GM15510 (cell line): ENCODE results near the gene TCAF2.
"Not testable (repeated sequence)": the region's sequence is repeated elsewhere in the genome, so short reads cannot be mapped to it uniquely, and the experiment has no call there.

Experiments used
- POLR2A ChIP-seq: IDR thresholded peaks from 3 replicates; pipeline ENCODE4 v1.6.1; 2011; ENCODE audit warnings: borderline replicate concordance; ENCODE audit not compliant: insufficient read length; ENCODE audit errors: extremely low read depth

The TCAF2 gene

DNA sequence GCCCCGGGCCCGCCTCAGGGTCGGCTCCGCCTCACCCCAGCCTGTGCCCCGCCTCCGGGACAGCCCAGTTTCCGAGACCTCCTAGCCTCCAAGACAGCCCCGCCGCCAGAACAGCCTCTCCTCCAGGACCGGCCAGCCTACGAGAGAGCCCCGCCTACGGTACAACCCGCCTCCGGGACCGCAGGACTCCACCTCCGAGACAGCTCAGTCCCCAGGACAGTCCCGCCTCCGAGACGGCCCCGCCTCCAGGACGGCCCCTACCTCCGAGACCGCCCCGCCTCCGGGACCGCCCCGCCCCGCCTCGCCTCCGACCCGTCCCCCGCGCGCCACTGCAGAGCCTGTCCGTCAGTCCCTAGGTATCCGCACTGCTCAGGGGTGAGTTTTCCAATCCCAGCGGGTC is at the start of gene TCAF2:
Gene TCAF2, plus strand, starts transcription at position 329 of the 400 bp plus-strand sequence.
- TF ChIP-seq POLR2A = not testable (repeated sequence)

- TF ChIP-seq POLR2A = not testable (repeated sequence)
Observed at GRCh38 chr7:143571501-143571900, 49.3 kb upstream of the TCAF2 start, which contains the start of gene CTAGE15. Gene CTAGE15 (plus strand): TSS chr7:143571801. CDS start chr7:143571818, 17 bp downstream.
